Adrenal gland (tissue), 12 donors: ENCODE data around the gene SMARCA1. TPM values are rescaled to one million over a fixed set of nuclear protein-coding genes. Genes with fewer than 3 reads are reported as not detected.

Source experiments
- DNase-seq, 7 donors: peaks; one replicate each; pipeline ENCODE4 v3.0.0-alpha.2; 2019 to 2020
- H3K27ac ChIP-seq, 5 donors: fragments of 200-600 bp; sonication (generic) in 4 of 5; 1 replicate in 3 of 5; 2 replicates in 2 of 5; pipeline versions ENCODE4 v1.5.1 to v1.8.0; 2016 to 2020; ENCODE audit warnings: mild to moderate bottlenecking in 1 of 5
- H3K27me3 ChIP-seq: fragments of 200-600 bp; 2 replicates; pipeline ENCODE4 v1.8.0; 2021
- H3K36me3 ChIP-seq, 2 donors: fragments of 200-600 bp; replicated peaks in 1 of 2; 1 replicate in 1 of 2; 2 replicates in 1 of 2; pipeline versions ENCODE4 v1.5.1 to v1.8.0; 2018 to 2022
- H3K4me1 ChIP-seq, 2 donors: fragments of 200-600 bp; replicated peaks in 1 of 2; 1 replicate in 1 of 2; 2 replicates in 1 of 2; pipeline versions ENCODE4 v1.5.1 to v1.8.0; 2018 to 2021
- H3K4me3 ChIP-seq, 4 donors: fragments of 200-600 bp; sonication (generic) in 3 of 4; one replicate each; pipeline ENCODE4 v1.5.1; 2016 to 2018
- H3K9me3 ChIP-seq, 3 donors: fragments of 200-600 bp; sonication (generic) in 1 of 3; replicated peaks in 1 of 3; 1 replicate in 2 of 3; 2 replicates in 1 of 3; pipeline versions ENCODE4 v1.5.1 to v1.8.0; 2016 to 2021
- POLR2A ChIP-seq, 2 donors: fragments of 450-650 bp; IDR thresholded peaks; one replicate each; pipeline ENCODE4 v1.6.1; 2017; ENCODE audit warnings: antibody characterized with exemption in 2 of 2, mild to moderate bottlenecking in 2 of 2, moderate library complexity in 1 of 2
- WGBS, 4 donors: extraction: QIAGEN DNeasy Blood & Tissue Kit in 2 of 4; methylation state at CpG; one replicate each; pipeline versions ENCODE4 v1.1.5 to v1.1.7; 2013 to 2017; 5-methylcytosine and 5-hydroxymethylcytosine counted together
- intact Hi-C, 2 donors: fragments of 100-400 bp; cut with DNase I; formaldehyde crosslinking; loops; one replicate each; pipeline versions ENCODE4 v1.14.1 to v1.15.0; 2022 to 2023
- polyA plus RNA-seq, 3 donors: library from polyadenylated mRNA; stranded (reverse); fragments of 200-250 nt in 2 of 3; fragments of 350-450 nt in 1 of 3; fragmentation: Illumina TruSeq in 1 of 3; extraction: RNeasy Lipid Tissue Mini Kit (QIAGEN cat#74804) in 1 of 3; gene quantifications; one replicate each; pipeline ENCODE4 v1.2.3, GENCODE V29; 2013 to 2014
- total RNA-seq, 9 donors: library from RNA; depleted of rRNA in 4 of 9; stranded (reverse); fragments of >200 nt in 4 of 9; fragments of 120-200 nt in 1 of 9; fragmentation: NEBNext Ultra II Directional in 1 of 9; extraction: Animal tissue kit (Norgen Biotek cat#: 25700) in 1 of 9; gene quantifications; one replicate each; pipeline versions ENCODE4 v1.1.0 to v1.2.4, GENCODE V29; 2013 to 2023
- TF ChIP-seq, protein P1 (sequence below), 6 experiments: fragments of 450-650 bp in 4 of 6; fragments of 200-600 bp in 2 of 6; sonication (generic) in 1 of 6; IDR thresholded peaks; 1 replicate in 5 of 6; 2 replicates in 1 of 6; pipeline versions ENCODE4 v1.5.1 to v1.8.0; 2016 to 2021; ENCODE audit warnings: antibody characterized with exemption in 6 of 6, mild to moderate bottlenecking in 2 of 6, moderate library complexity in 1 of 6
- donor health status: healthy with polysubstance abuse.
- donor health status: Bipolar disorder and iron deficiency.
- donor health status: DM: yes; HTN: yes; CAD: no.
- donor health status: DM: no; HTN: no; CAD: no.
- donor health status: DM: no; HTN: no; CAD: no.
- donor health status: DM: yes; HTN: yes; CAD: no.

Gene SMARCA1
- total and polyA plus RNA-seq, 12 donors, result 31.0 to 160 (median 110) TPM

DNA sequence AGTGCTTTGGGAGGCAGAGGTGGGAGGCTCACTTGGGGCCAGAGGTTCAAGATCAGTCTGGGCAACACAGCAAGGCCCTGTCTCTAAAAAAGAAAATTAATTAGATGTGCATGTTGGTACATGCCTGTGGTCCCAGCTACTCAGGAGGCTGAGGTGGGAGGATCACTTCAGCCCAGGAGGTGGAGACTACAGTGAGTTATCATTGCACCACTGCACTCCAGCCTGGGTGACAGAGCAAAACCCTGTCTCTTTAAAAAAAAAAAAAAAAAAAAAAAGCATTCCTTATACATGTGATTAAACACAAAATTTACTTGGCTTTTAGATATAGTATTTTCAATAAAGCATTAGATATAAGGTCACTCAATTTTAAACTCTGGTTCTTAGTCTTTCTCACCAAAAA lies 34.9 kb downstream of the SMARCA1 start:
- no peak for DNase-seq
- intact Hi-C loops, result no loop called here
- no peak for TF ChIP-seq POLR2A (IDR thresholded peaks at IDR 0.05)
- TF ChIP-seq, protein P1, sequence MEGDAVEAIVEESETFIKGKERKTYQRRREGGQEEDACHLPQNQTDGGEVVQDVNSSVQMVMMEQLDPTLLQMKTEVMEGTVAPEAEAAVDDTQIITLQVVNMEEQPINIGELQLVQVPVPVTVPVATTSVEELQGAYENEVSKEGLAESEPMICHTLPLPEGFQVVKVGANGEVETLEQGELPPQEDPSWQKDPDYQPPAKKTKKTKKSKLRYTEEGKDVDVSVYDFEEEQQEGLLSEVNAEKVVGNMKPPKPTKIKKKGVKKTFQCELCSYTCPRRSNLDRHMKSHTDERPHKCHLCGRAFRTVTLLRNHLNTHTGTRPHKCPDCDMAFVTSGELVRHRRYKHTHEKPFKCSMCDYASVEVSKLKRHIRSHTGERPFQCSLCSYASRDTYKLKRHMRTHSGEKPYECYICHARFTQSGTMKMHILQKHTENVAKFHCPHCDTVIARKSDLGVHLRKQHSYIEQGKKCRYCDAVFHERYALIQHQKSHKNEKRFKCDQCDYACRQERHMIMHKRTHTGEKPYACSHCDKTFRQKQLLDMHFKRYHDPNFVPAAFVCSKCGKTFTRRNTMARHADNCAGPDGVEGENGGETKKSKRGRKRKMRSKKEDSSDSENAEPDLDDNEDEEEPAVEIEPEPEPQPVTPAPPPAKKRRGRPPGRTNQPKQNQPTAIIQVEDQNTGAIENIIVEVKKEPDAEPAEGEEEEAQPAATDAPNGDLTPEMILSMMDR (IDR thresholded peaks at IDR 0.05), result no peak

DNA sequence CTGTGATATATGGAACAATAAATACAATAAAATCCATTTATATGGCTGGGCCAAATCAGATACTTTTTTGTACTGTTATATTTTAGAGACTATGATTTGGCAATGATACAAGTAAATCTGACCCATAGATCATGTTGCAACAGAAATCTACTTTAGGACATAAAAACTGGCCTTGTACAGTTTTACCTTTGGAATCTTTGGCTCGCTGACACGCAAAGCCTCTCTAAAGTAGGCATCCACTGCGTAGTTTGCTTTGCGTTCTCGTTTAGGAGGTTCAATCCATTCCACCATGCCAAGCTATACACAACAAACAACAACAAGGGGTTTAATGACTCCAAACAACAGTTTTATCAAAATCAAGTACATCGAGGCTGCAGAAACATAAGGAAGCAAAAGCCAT lies 42.4 kb downstream of the SMARCA1 start:
- H3K27me3 ChIP-seq, result no peaks in the 10 kb centered on the region
- WGBS, 4 donors, result 57 to 80% (median 66%) methylated on average over 6 of the region's 6 CpGs
- H3K27ac ChIP-seq, result no peak overlapping the region
- intact Hi-C loops, result no loop called here
- peaks cover 0 to 4% of the 10 kb centered on the region in 2 donors for H3K4me1 ChIP-seq
- no peaks in the 10 kb centered on the region for H3K9me3 ChIP-seq
- DNase-seq, result peak in 2 of 7 donors; percentile 20 to 21
- TF ChIP-seq, protein P1 (IDR thresholded peaks at IDR 0.05), result no peak
- TF ChIP-seq POLR2A (IDR thresholded peaks at IDR 0.05), result no peak
- H3K36me3 ChIP-seq, result no peaks in the 10 kb centered on the region
- no peak overlapping the region for H3K4me3 ChIP-seq

More for the DNA sequence above, 34.9 kb downstream of the SMARCA1 start:
- H3K9me3 ChIP-seq, result no peaks in the 10 kb centered on the region
- H3K36me3 ChIP-seq, result peaks cover 0 to 18% of the 10 kb centered on the region in 2 donors
- no peaks in the 10 kb centered on the region for H3K4me1 ChIP-seq
- H3K27ac ChIP-seq, result no peak overlapping the region
- H3K4me3 ChIP-seq, result no peak overlapping the region
- no peaks in the 10 kb centered on the region for H3K27me3 ChIP-seq

DNA sequence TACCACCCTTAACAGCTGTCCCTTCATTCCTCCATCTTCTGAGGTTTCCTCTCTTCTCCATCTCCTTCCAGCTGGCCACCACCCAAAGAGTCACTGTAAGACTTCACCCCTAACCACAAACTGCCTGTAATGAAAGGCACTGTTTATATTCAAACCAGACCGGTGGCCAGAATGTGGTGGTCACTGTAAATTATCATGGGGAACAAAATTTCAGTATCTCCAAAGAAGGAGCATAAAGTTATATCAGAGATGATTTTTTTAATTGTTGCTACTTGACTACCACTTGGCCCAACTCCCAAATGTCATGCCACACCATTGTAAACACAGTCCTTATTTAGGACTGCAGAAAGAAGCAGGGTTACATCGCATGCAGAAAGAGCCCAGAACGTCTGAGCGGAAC lies 44.8 kb downstream of the SMARCA1 start:
- Histone ChIP-seq H3K27me3 (no peaks in the 10 kb centered on the region), H3K9me3 (no peaks in the 10 kb centered on the region), H3K27ac (no peak overlapping the region), H3K36me3 (no peaks in the 10 kb centered on the region), H3K4me1 (peaks cover 0 to 4% of the 10 kb centered on the region in 2 donors), H3K4me3 (no peak overlapping the region)
- intact Hi-C loops, result no loop called here
- 73 to 86% (median 78%) methylated on average over 4 of the region's 4 CpGs for WGBS, 4 donors
- TF ChIP-seq, protein P1 (IDR thresholded peaks at IDR 0.05), result no peak
- TF ChIP-seq POLR2A (IDR thresholded peaks at IDR 0.05), result no peak
- DNase-seq, result peak in 1 of 7 donors; percentile 3

DNA sequence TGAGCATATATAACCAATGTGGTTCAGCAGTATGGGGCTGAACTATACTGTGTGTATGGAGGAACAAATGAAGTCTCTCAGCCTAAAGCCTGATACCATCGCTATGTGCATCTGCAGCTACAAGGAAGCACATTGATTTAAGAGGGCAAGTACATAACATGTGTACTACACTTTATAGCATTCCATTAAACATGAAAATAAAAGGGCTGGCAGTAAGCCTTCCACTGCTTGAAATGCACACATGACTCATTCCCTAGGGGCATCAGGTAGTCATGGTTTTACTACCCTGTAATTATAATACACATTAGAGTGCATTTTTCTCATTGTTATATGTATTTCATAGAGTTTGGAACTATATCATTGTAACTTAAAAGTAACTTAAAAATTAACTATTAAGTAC lies 51.2 kb downstream of the SMARCA1 start:
- no peaks in the 10 kb centered on the region for H3K9me3 ChIP-seq
- H3K36me3 ChIP-seq, result no peaks in the 10 kb centered on the region
- H3K27ac ChIP-seq, result no peak overlapping the region
- no peaks in the 10 kb centered on the region for H3K27me3 ChIP-seq
- no peak overlapping the region for H3K4me3 ChIP-seq
- no peak for TF ChIP-seq POLR2A (IDR thresholded peaks at IDR 0.05)
- TF ChIP-seq, protein P1 (IDR thresholded peaks at IDR 0.05), result no peak
- intact Hi-C loops, result no loop called here
- 33 to 88% (median 74%) methylated on average over 1 of the region's 1 CpG for WGBS, 4 donors
- no peaks in the 10 kb centered on the region for H3K4me1 ChIP-seq
- no peak for DNase-seq
